ENCODE measurements around the gene CCNL1.

CCNL1 gene

GRCh38 chr3:157126365-157126764 lies 33.6 kb downstream of the CCNL1 start:
- Histone ChIP-seq H3K27me3 (ENCODE audit: insufficient read depth, low read length) (no peaks in the 10 kb centered on the region), H3K4me3 (ENCODE audit: low read depth, low read length, poor library complexity, severe bottlenecking) (no peak overlapping the region), H3K4me2 (ENCODE audit: low read length) (no peak overlapping the region), H3K27ac (ENCODE audit: low read depth, low read length, poor library complexity, severe bottlenecking) (no peak overlapping the region), H3F3A (ENCODE audit: insufficient read depth, low read length) (no peaks in the 10 kb centered on the region), H2AFZ (ENCODE audit: low read length) (no peak overlapping the region), H3K9ac (ENCODE audit: low read length) (no peak overlapping the region), H3K79me2 (ENCODE audit: insufficient read depth, low read length) (no peaks in the 10 kb centered on the region), H3K9me3 (ENCODE audit: low read length) (no peaks in the 10 kb centered on the region), H3K9me2 (ENCODE audit: low read depth, low read length) (no peaks in the 10 kb centered on the region), H3K36me3 (ENCODE audit: insufficient read depth, low read length) (no peaks in the 10 kb centered on the region), H3K4me1 (ENCODE audit: insufficient read depth, low read length, severe bottlenecking) (peaks cover 32% of the 10 kb centered on the region), H4K20me1 (ENCODE audit: insufficient read depth, low read length) (no peaks in the 10 kb centered on the region)
- TF ChIP-seq EZH2 (IDR thresholded peaks at IDR 0.05; ENCODE audit: borderline replicate concordance, low read length): no peak
- TF ChIP-seq CTCF (IDR thresholded peaks at IDR 0.05; ENCODE audit: low read length): no peak

- no peak for TF ChIP-seq EZH2 (IDR thresholded peaks at IDR 0.05; ENCODE audit: borderline replicate concordance, low read length)
- Histone ChIP-seq H3K27ac (ENCODE audit: low read depth, low read length, poor library complexity, severe bottlenecking) (no peak overlapping the region), H3K27me3 (ENCODE audit: insufficient read depth, low read length) (no peaks in the 10 kb centered on the region), H3K4me1 (ENCODE audit: insufficient read depth, low read length, severe bottlenecking) (peaks cover 21% of the 10 kb centered on the region), H3K4me2 (ENCODE audit: low read length) (no peak overlapping the region), H3K79me2 (ENCODE audit: insufficient read depth, low read length) (no peaks in the 10 kb centered on the region), H3K4me3 (ENCODE audit: low read depth, low read length, poor library complexity, severe bottlenecking) (no peak overlapping the region), H3K9ac (ENCODE audit: low read length) (no peak overlapping the region), H4K20me1 (ENCODE audit: insufficient read depth, low read length) (no peaks in the 10 kb centered on the region), H3K36me3 (ENCODE audit: insufficient read depth, low read length) (no peaks in the 10 kb centered on the region), H3F3A (ENCODE audit: insufficient read depth, low read length) (no peaks in the 10 kb centered on the region), H3K9me3 (ENCODE audit: low read length) (no peaks in the 10 kb centered on the region), H2AFZ (ENCODE audit: low read length) (no peak overlapping the region), H3K9me2 (ENCODE audit: low read depth, low read length) (no peaks in the 10 kb centered on the region)
Measured at GRCh38 chr3:157125101-157125500, 34.8 kb downstream of the CCNL1 start.

- H3K36me3 ChIP-seq (ENCODE audit: insufficient read depth, low read length): no peaks in the 10 kb centered on the region
- peaks cover 6% of the 10 kb centered on the region for H3K4me1 ChIP-seq (ENCODE audit: insufficient read depth, low read length, severe bottlenecking)
- TF ChIP-seq CTCF (IDR thresholded peaks at IDR 0.05; ENCODE audit: low read length) (no peak), EZH2 (IDR thresholded peaks at IDR 0.05; ENCODE audit: borderline replicate concordance, low read length) (no peak)
- H3K9me3 ChIP-seq (ENCODE audit: low read length): no peaks in the 10 kb centered on the region
- no peaks in the 10 kb centered on the region for H3F3A ChIP-seq (ENCODE audit: insufficient read depth, low read length)
- H3K4me2 ChIP-seq (ENCODE audit: low read length): no peak overlapping the region
- H2AFZ ChIP-seq (ENCODE audit: low read length): no peak overlapping the region
- H3K9ac ChIP-seq (ENCODE audit: low read length): no peak overlapping the region
- no peak overlapping the region for H3K27ac ChIP-seq (ENCODE audit: low read depth, low read length, poor library complexity, severe bottlenecking)
- H4K20me1 ChIP-seq (ENCODE audit: insufficient read depth, low read length): no peaks in the 10 kb centered on the region
- no peaks in the 10 kb centered on the region for H3K79me2 ChIP-seq (ENCODE audit: insufficient read depth, low read length)
- H3K27me3 ChIP-seq (ENCODE audit: insufficient read depth, low read length): peaks cover 4% of the 10 kb centered on the region; the same call in 1 of the 2 replicates
- H3K9me2 ChIP-seq (ENCODE audit: low read depth, low read length): no peaks in the 10 kb centered on the region
- no peak overlapping the region for H3K4me3 ChIP-seq (ENCODE audit: low read depth, low read length, poor library complexity, severe bottlenecking)
Measured at GRCh38 chr3:157123621-157124020, 36.3 kb downstream of the CCNL1 start.

- Histone ChIP-seq H3K9me2 (ENCODE audit: low read depth, low read length) (no peaks in the 10 kb centered on the region), H3K27me3 (ENCODE audit: insufficient read depth, low read length) (peaks cover 4% of the 10 kb centered on the region; the same call in 1 of the 2 replicates), H3K9me3 (ENCODE audit: low read length) (no peaks in the 10 kb centered on the region), H3K36me3 (ENCODE audit: insufficient read depth, low read length) (no peaks in the 10 kb centered on the region), H3K9ac (ENCODE audit: low read length) (no peak overlapping the region), H3K4me3 (ENCODE audit: low read depth, low read length, poor library complexity, severe bottlenecking) (no peak overlapping the region), H3K4me1 (ENCODE audit: insufficient read depth, low read length, severe bottlenecking) (no peaks in the 10 kb centered on the region), H2AFZ (ENCODE audit: low read length) (no peak overlapping the region), H3K79me2 (ENCODE audit: insufficient read depth, low read length) (no peaks in the 10 kb centered on the region), H3F3A (ENCODE audit: insufficient read depth, low read length) (no peaks in the 10 kb centered on the region), H3K4me2 (ENCODE audit: low read length) (no peak overlapping the region), H3K27ac (ENCODE audit: low read depth, low read length, poor library complexity, severe bottlenecking) (no peak overlapping the region), H4K20me1 (ENCODE audit: insufficient read depth, low read length) (no peaks in the 10 kb centered on the region)
- TF ChIP-seq EZH2 (IDR thresholded peaks at IDR 0.05; ENCODE audit: borderline replicate concordance, low read length): no peak
- no peak for TF ChIP-seq CTCF (IDR thresholded peaks at IDR 0.05; ENCODE audit: low read length)
Measured at GRCh38 chr3:157122832-157123427, 37.0 kb downstream of the CCNL1 start.
